PC-9 (cell line): ENCODE data around the gene ST6GALNAC3.

Source experiments
- EZH2 ChIP-seq: fragments of 200-600 bp; sonication (generic); IDR thresholded peaks from 2 replicates; pipeline ENCODE4 v1.8.0; 2017; ENCODE audit warnings: antibody characterized with exemption, low read depth
- TF ChIP-seq, protein P1 (sequence below): fragments of 200-600 bp; sonication (generic); conservative IDR thresholded peaks from 2 replicates; pipeline ENCODE4 v1.6.1; 2017; ENCODE audit warnings: mixed run types, antibody characterized with exemption, mild to moderate bottlenecking, moderate library complexity

DNA sequence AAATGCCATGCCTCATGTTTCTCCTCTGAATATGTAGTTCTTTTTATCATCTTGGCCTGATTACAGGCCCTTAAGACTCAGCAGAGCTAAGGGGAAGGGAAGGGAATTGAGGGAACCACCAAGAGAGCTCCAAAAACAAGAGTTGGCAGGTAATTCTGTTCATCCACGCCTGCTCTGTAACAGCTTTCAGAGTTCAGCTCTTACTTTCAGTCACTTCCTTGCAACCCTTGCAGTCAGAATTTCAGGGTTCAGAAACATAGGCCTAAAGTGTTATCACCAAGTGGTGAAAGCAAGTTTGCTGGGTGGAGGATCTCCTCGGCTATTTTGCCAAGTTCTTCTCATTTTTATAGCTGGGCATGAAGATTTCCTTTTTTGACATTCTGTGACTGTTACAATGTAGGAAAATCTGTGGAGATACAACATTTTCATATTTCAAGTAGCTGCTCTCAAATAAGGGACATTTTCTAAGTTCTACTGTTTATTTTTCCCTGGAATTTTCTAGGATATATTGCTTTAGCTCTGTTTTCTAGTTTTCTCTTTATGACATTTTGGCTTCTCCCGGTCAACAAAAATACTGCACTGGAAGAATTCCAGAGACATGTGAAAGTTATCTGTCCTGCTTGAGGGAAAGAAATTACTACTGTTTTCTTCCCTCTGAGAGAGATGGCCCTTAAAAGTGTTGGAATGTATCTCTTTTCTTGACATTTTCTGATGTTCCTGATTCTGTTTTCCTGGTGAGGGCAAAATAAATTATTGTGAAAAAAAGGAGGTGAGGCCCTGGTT, 540.9 kb downstream of the ST6GALNAC3 start:
- TF ChIP-seq, protein P1, sequence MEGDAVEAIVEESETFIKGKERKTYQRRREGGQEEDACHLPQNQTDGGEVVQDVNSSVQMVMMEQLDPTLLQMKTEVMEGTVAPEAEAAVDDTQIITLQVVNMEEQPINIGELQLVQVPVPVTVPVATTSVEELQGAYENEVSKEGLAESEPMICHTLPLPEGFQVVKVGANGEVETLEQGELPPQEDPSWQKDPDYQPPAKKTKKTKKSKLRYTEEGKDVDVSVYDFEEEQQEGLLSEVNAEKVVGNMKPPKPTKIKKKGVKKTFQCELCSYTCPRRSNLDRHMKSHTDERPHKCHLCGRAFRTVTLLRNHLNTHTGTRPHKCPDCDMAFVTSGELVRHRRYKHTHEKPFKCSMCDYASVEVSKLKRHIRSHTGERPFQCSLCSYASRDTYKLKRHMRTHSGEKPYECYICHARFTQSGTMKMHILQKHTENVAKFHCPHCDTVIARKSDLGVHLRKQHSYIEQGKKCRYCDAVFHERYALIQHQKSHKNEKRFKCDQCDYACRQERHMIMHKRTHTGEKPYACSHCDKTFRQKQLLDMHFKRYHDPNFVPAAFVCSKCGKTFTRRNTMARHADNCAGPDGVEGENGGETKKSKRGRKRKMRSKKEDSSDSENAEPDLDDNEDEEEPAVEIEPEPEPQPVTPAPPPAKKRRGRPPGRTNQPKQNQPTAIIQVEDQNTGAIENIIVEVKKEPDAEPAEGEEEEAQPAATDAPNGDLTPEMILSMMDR = no peak
- TF ChIP-seq EZH2 = no peak
